GM23338 (cell line): ENCODE data around the gene UGT1A4. TPM values are rescaled to one million over a fixed set of nuclear protein-coding genes. Genes with fewer than 3 reads are reported as not detected.

Source experiments
- ATAC-seq: fragments of 200-7000 bp; cut with Tn5 transposase; 3 replicates; pipeline ENCODE4 v1.9.1; 2020
- DNase-seq: peaks from one replicate; pipeline ENCODE4 v3.0.0-alpha.2; 2015; ENCODE audit warnings: low spot score
- H2AFZ ChIP-seq: fragments of 200-600 bp; sonication (generic); 2 replicates; pipeline ENCODE4 v1.8.0; 2016; ENCODE audit warnings: antibody characterized with exemption, mild to moderate bottlenecking, moderate library complexity
- H3F3A ChIP-seq: fragments of 200-600 bp; sonication (generic); replicated peaks from 2 replicates; pipeline ENCODE4 v1.8.0; 2017; ENCODE audit warnings: antibody characterized with exemption, mixed run types, low read depth
- H3K27ac ChIP-seq: fragments of 200-600 bp; sonication (generic); 2 replicates; pipeline ENCODE4 v1.6.1; 2016; ENCODE audit warnings: low read depth
- H3K27me3 ChIP-seq: fragments of 200-600 bp; sonication (generic); 2 replicates; pipeline ENCODE4 v1.8.0; 2016; ENCODE audit warnings: mild to moderate bottlenecking, mixed run types, moderate library complexity; ENCODE audit not compliant: insufficient read depth
- H3K36me3 ChIP-seq: fragments of 200-600 bp; sonication (generic); 2 replicates; pipeline ENCODE4 v1.8.0; 2016; ENCODE audit warnings: mild to moderate bottlenecking; ENCODE audit not compliant: insufficient read depth
- H3K4me1 ChIP-seq: fragments of 200-600 bp; sonication (generic); 2 replicates; pipeline ENCODE4 v1.8.0; 2016; ENCODE audit warnings: mild to moderate bottlenecking, moderate library complexity; ENCODE audit not compliant: insufficient read depth
- H3K4me2 ChIP-seq: fragments of 200-600 bp; sonication (generic); 2 replicates; pipeline ENCODE4 v1.7.1; 2017; ENCODE audit warnings: mixed run types
- H3K4me3 ChIP-seq: fragments of 200-600 bp; sonication (generic); 2 replicates; pipeline ENCODE4 v1.6.1; 2016; ENCODE audit warnings: mixed run types
- H3K79me2 ChIP-seq: fragments of 200-600 bp; sonication (generic); replicated peaks from 2 replicates; pipeline ENCODE4 v1.8.0; 2017; ENCODE audit warnings: mild to moderate bottlenecking; ENCODE audit not compliant: insufficient read depth
- H3K9me2 ChIP-seq: fragments of 200-600 bp; sonication (generic); 2 replicates; pipeline ENCODE4 v1.8.0; 2017; ENCODE audit not compliant: insufficient read depth
- H4K20me1 ChIP-seq: fragments of 200-600 bp; sonication (generic); replicated peaks from 2 replicates; pipeline ENCODE4 v1.8.0; 2017; ENCODE audit warnings: mild to moderate bottlenecking; ENCODE audit not compliant: insufficient read depth
- H3K27ac Mint-ChIP-seq: 2 replicates; pipeline ENCODE4 v1.8.0; 2020; ENCODE audit warnings: inconsistent platforms, mild to moderate bottlenecking, moderate library complexity, mixed read lengths
- H3K27me3 Mint-ChIP-seq: 3 replicates; pipeline ENCODE4 v1.8.0; 2022; ENCODE audit warnings: low read depth, mild to moderate bottlenecking, moderate library complexity, mixed read lengths, inconsistent platforms; ENCODE audit not compliant: insufficient read depth, poor library complexity
- H3K36me3 Mint-ChIP-seq: 3 replicates; pipeline ENCODE4 v1.8.0; 2021; ENCODE audit warnings: low read depth, mild to moderate bottlenecking, inconsistent platforms, moderate library complexity, mixed read lengths
- H3K4me1 Mint-ChIP-seq: 3 replicates; pipeline ENCODE4 v1.8.0; 2020; ENCODE audit warnings: mild to moderate bottlenecking, inconsistent platforms, mixed read lengths
- H3K4me3 Mint-ChIP-seq: 3 replicates; pipeline ENCODE4 v1.8.0; 2021; ENCODE audit warnings: moderate library complexity, mild to moderate bottlenecking, inconsistent platforms, mixed read lengths
- H3K9me3 Mint-ChIP-seq: 3 replicates; pipeline ENCODE4 v1.8.0; 2020; ENCODE audit warnings: moderate library complexity, mild to moderate bottlenecking, inconsistent platforms, mixed read lengths
- JUNB ChIP-seq: IDR thresholded peaks from one replicate; pipeline ENCODE4 v1.6.1; 2016; ENCODE audit warnings: antibody characterized with exemption; ENCODE audit not compliant: unreplicated experiment
- NANOG ChIP-seq: IDR thresholded peaks from 2 replicates; pipeline ENCODE4 v1.6.1; 2016; ENCODE audit warnings: antibody characterized with exemption, borderline replicate concordance
- REST ChIP-seq: IDR thresholded peaks from one replicate; pipeline ENCODE4 v1.6.1; 2018; ENCODE audit warnings: antibody characterized with exemption; ENCODE audit not compliant: unreplicated experiment
- ZNF114 ChIP-seq: fragments of 250-450 bp; sonication (Bioruptor Pico); IDR thresholded peaks from 2 replicates; pipeline ENCODE4 v1.5.0; 2020; ENCODE audit warnings: mild to moderate bottlenecking, moderate library complexity
- ZNF462 ChIP-seq: fragments of 250-450 bp; sonication (Bioruptor Pico); IDR thresholded peaks from 2 replicates; pipeline ENCODE4 v1.5.0; 2020; ENCODE audit warnings: mild to moderate bottlenecking, moderate library complexity
- polyA plus RNA-seq: library from polyadenylated mRNA; unstranded; fragments of >200 nt; fragmentation: Nextera tagmentation; extraction: Ambion mirVana; gene quantifications from 2 replicates; pipeline ENCODE4 v1.2.1, GENCODE V29; 2016
- total RNA-seq: library from RNA; depleted of rRNA; stranded (reverse); fragments of >200 nt; shearing (Covaris generic); gene quantifications from 2 replicates; pipeline ENCODE4 v1.2.3, GENCODE V29; 2014

The UGT1A4 gene
- total and polyA plus RNA-seq, 2 experiments from 2014 or later: not detected

GRCh38 chr2:233775414-233775813 lies 56.9 kb downstream of the UGT1A4 start (continued):
- TF ChIP-seq ZNF462 (CRISPR knock-in tag) (no peak), JUNB (no peak), REST (no peak), NANOG (no peak)

GRCh38 chr2:233778030-233778429 lies 59.5 kb downstream of the UGT1A4 start, which contains the start of gene MROH2A:
MROH2A (plus strand) TSS chr2:233778330; CDS start chr2:233779359, 1,029 bp downstream.
- H3K27ac Mint-ChIP-seq: peak within 1 kb of the TSS; percentile 68
- DNase-seq: no peak
- H3K9me3 Mint-ChIP-seq: peaks cover 26% of the 10 kb centered on the region
- Histone ChIP-seq H3K9me2 (0 out of 2 replicates have a peak, but pooled peaks cover 4% of the 10 kb centered on the region), H4K20me1 (no peaks in the 10 kb centered on the region), H3K79me2 (no peaks in the 10 kb centered on the region), H3K4me2 (no peak within 1 kb of the TSS), H3K4me1 (no peaks in the 10 kb centered on the region), H3F3A (no peaks in the 10 kb centered on the region), H3K27ac (no peak within 1 kb of the TSS), H3K36me3 (no peaks in the 10 kb centered on the region), H3K27me3 (no peaks in the 10 kb centered on the region), H2AFZ (no peak within 1 kb of the TSS), H3K4me3 (no peak within 1 kb of the TSS)
- peaks cover 4% of the 10 kb centered on the region; the same call in 2 of the 3 replicates for H3K36me3 Mint-ChIP-seq
- no peaks in the 10 kb centered on the region for H3K27me3 Mint-ChIP-seq
- H3K4me1 Mint-ChIP-seq: no peaks in the 10 kb centered on the region
- H3K4me3 Mint-ChIP-seq: no peak within 1 kb of the TSS
- no peak for ATAC-seq
- TF ChIP-seq ZNF114 (CRISPR knock-in tag): no peak
- TF ChIP-seq REST: no peak
